HG03135 (cell line): Measurements from ENCODE around the gene SH3TC2.

Source experiments
- ATAC-seq: cut with Tn5 transposase; IDR thresholded peaks from one replicate; pipeline ENCODE4 v1.9.1; 2021; ENCODE audit warnings: mild to moderate bottlenecking, moderate library complexity; ENCODE audit not compliant: unreplicated experiment

SH3TC2 gene

GRCh38 chr5:148974642-148975327 is 88.1 kb downstream of the SH3TC2 start:
- ATAC-seq: no peak

GRCh38 chr5:148973455-148973854 is 89.4 kb downstream of the SH3TC2 start:
- no peak for ATAC-seq

- ATAC-seq: no peak
Observed at GRCh38 chr5:148972974-148973374, 89.9 kb downstream of the SH3TC2 start.

- ATAC-seq: no peak
Observed at GRCh38 chr5:148972396-148972795, 90.5 kb downstream of the SH3TC2 start.

GRCh38 chr5:148970876-148971275 is 92.0 kb downstream of the SH3TC2 start:
- ATAC-seq: no peak

GRCh38 chr5:148970228-148970627 is 92.6 kb downstream of the SH3TC2 start:
- no peak for ATAC-seq

- no peak for ATAC-seq
Observed at GRCh38 chr5:148969291-148969690, 93.6 kb downstream of the SH3TC2 start.

- ATAC-seq: no peak
Observed at GRCh38 chr5:148968311-148968710, 94.6 kb downstream of the SH3TC2 start.

GRCh38 chr5:148967783-148968182 is 95.1 kb downstream of the SH3TC2 start:
- no peak for ATAC-seq

- ATAC-seq: no peak
Observed at GRCh38 chr5:148966938-148967337, 95.9 kb downstream of the SH3TC2 start.

GRCh38 chr5:148966348-148966747 is 96.5 kb downstream of the SH3TC2 start:
- no peak for ATAC-seq

GRCh38 chr5:148965511-148966265 is 97.2 kb downstream of the SH3TC2 start:
- no peak for ATAC-seq

- no peak for ATAC-seq
Observed at GRCh38 chr5:148963664-148964063, 99.2 kb downstream of the SH3TC2 start.

GRCh38 chr5:148962761-148963324 is 100.0 kb downstream of the SH3TC2 start:
- no peak for ATAC-seq

- ATAC-seq: no peak
Observed at GRCh38 chr5:148962200-148962550, 100.7 kb downstream of the SH3TC2 start.

- ATAC-seq: no peak
Observed at GRCh38 chr5:148961261-148962199, 101.3 kb downstream of the SH3TC2 start.

- ATAC-seq: no peak
Observed at GRCh38 chr5:148960070-148960769, 102.6 kb downstream of the SH3TC2 start.

GRCh38 chr5:148957591-148958202 is 105.2 kb downstream of the SH3TC2 start:
- no peak for ATAC-seq

GRCh38 chr5:148956477-148957385 is 106.1 kb downstream of the SH3TC2 start:
- ATAC-seq: no peak
